Measurements from ENCODE around the gene COG7.
"Not testable (repeated sequence)": the region's sequence is repeated elsewhere in the genome, so short reads cannot be mapped to it uniquely, and the experiment has no call there.

The COG7 gene

DNA sequence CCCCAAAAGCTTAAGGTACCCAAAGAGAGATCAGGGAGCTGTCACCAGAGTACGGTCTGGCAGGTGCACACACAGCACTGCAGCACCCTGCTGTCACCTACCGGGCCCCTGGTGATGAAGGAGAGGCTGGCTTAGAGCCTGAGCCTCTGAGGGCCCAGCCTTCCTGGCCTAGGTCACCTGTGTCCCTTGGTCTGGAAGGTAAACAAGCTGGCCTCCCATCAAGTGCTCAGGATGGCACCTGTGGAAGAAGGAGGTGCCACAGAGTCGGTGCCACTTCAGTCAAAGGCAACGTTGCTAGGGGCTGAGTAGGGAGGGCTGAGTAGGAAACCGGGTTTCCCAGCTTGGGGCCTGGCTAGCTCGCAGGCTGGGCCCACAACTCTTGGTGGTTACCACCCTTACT, 70.7 kb downstream of the COG7 start:
- Histone ChIP-seq H2AFZ (ENCODE audit: low read length) (no peak overlapping the region), H3K27me3 (ENCODE audit: insufficient read depth, low read length, poor library complexity, severe bottlenecking) (no peaks in the 10 kb centered on the region), H3K4me3 (ENCODE audit: low read length, poor library complexity, severe bottlenecking) (no peak overlapping the region), H3K4me2 (ENCODE audit: low read depth, low read length, poor library complexity, severe bottlenecking) (no peak overlapping the region), H3K9me3 (ENCODE audit: insufficient read depth, low read depth, low read length) (no peaks in the 10 kb centered on the region), H3K36me3 (ENCODE audit: insufficient read depth, low read length) (no peaks in the 10 kb centered on the region), H3F3A (ENCODE audit: low read depth) (no peaks in the 10 kb centered on the region), H3K9me2 (replicated peaks; ENCODE audit: low read depth, low read length) (no peaks in the 10 kb centered on the region), H3K79me2 (ENCODE audit: insufficient read depth, low read length) (no peaks in the 10 kb centered on the region), H4K20me1 (ENCODE audit: insufficient read depth, low read length, poor library complexity, severe bottlenecking) (no peaks in the 10 kb centered on the region), H3K4me1 (ENCODE audit: insufficient read depth, low read length, poor library complexity, severe bottlenecking) (no peaks in the 10 kb centered on the region), H3K9ac (ENCODE audit: low read depth, low read length, poor library complexity, severe bottlenecking) (no peak overlapping the region)
- no peak for TF ChIP-seq EZH2phosphoT487 (IDR thresholded peaks at IDR 0.05; ENCODE audit: borderline replicate concordance)
- TF ChIP-seq, protein P1, sequence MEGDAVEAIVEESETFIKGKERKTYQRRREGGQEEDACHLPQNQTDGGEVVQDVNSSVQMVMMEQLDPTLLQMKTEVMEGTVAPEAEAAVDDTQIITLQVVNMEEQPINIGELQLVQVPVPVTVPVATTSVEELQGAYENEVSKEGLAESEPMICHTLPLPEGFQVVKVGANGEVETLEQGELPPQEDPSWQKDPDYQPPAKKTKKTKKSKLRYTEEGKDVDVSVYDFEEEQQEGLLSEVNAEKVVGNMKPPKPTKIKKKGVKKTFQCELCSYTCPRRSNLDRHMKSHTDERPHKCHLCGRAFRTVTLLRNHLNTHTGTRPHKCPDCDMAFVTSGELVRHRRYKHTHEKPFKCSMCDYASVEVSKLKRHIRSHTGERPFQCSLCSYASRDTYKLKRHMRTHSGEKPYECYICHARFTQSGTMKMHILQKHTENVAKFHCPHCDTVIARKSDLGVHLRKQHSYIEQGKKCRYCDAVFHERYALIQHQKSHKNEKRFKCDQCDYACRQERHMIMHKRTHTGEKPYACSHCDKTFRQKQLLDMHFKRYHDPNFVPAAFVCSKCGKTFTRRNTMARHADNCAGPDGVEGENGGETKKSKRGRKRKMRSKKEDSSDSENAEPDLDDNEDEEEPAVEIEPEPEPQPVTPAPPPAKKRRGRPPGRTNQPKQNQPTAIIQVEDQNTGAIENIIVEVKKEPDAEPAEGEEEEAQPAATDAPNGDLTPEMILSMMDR (conservative IDR thresholded peaks at IDR 0.05; ENCODE audit: low read length): no peak

DNA sequence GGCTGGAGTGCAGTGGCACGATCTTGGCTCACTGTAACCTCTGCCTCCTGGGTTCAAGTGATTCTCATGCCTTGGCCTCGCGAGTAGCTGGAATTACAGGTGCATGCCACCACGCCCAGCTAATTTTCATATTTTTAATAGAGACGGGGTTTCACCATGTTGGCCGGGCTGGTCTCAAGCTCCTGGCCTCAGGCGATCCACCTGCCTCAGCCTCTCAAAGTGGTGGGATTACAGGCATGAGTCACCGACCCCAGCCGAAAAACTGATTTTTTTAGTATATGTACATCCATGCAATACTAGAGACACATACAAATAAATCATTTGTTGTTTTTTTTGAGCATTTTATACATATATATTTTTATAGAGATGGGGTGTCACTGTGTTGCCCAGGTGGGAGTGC, 71.3 kb downstream of the COG7 start:
- not testable (repeated sequence) for H3K36me3 ChIP-seq (ENCODE audit: insufficient read depth, low read length); H3K4me2 ChIP-seq (ENCODE audit: low read depth, low read length, poor library complexity, severe bottlenecking); H2AFZ ChIP-seq (ENCODE audit: low read length); H4K20me1 ChIP-seq (ENCODE audit: insufficient read depth, low read length, poor library complexity, severe bottlenecking); H3K4me1 ChIP-seq (ENCODE audit: insufficient read depth, low read length, poor library complexity, severe bottlenecking); H3K79me2 ChIP-seq (ENCODE audit: insufficient read depth, low read length); H3K9ac ChIP-seq (ENCODE audit: low read depth, low read length, poor library complexity, severe bottlenecking); H3K27me3 ChIP-seq (ENCODE audit: insufficient read depth, low read length, poor library complexity, severe bottlenecking); H3K9me3 ChIP-seq (ENCODE audit: insufficient read depth, low read depth, low read length); H3F3A ChIP-seq (ENCODE audit: low read depth); H3K4me3 ChIP-seq (ENCODE audit: low read length, poor library complexity, severe bottlenecking); H3K9me2 ChIP-seq (replicated peaks; ENCODE audit: low read depth, low read length)

DNA sequence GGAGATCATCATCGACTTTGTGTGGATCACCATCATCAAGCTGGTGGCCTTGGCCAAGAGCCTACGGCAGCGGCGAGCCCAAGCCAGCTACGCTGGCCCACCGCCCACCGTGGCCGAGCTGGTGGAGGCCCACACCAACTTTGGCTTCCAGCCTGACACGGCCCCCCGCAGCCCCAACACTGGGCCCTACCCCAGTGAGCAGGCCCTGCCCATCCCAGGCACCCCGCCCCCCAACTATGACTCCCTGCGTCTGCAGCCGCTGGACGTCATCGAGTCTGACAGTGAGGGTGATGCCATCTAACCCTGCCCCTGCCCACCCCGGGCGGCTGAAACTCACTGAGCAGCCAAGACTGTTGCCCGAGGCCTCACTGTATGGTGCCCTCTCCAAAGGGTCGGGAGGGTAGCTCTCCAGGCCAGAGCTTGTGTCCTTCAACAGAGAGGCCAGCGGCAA, 72.5 kb downstream of the COG7 start:
- no peaks in the 10 kb centered on the region for H3K9me2 ChIP-seq (replicated peaks; ENCODE audit: low read depth, low read length)
- no peak overlapping the region for H3K9ac ChIP-seq (ENCODE audit: low read depth, low read length, poor library complexity, severe bottlenecking)
- H3K36me3 ChIP-seq (ENCODE audit: insufficient read depth, low read length): no peaks in the 10 kb centered on the region
- TF ChIP-seq, protein P1 (conservative IDR thresholded peaks at IDR 0.05; ENCODE audit: low read length): no peak
- no peak for TF ChIP-seq EZH2phosphoT487 (IDR thresholded peaks at IDR 0.05; ENCODE audit: borderline replicate concordance)
- H3K4me1 ChIP-seq (ENCODE audit: insufficient read depth, low read length, poor library complexity, severe bottlenecking): no peaks in the 10 kb centered on the region
- no peaks in the 10 kb centered on the region for H3F3A ChIP-seq (ENCODE audit: low read depth)
- no peaks in the 10 kb centered on the region for H4K20me1 ChIP-seq (ENCODE audit: insufficient read depth, low read length, poor library complexity, severe bottlenecking)
- H3K79me2 ChIP-seq (ENCODE audit: insufficient read depth, low read length): no peaks in the 10 kb centered on the region
- H3K4me3 ChIP-seq (ENCODE audit: low read length, poor library complexity, severe bottlenecking): no peak overlapping the region
- no peaks in the 10 kb centered on the region for H3K27me3 ChIP-seq (ENCODE audit: insufficient read depth, low read length, poor library complexity, severe bottlenecking)
- no peaks in the 10 kb centered on the region for H3K9me3 ChIP-seq (ENCODE audit: insufficient read depth, low read depth, low read length)
- H3K4me2 ChIP-seq (ENCODE audit: low read depth, low read length, poor library complexity, severe bottlenecking): no peak overlapping the region
- H2AFZ ChIP-seq (ENCODE audit: low read length): no peak overlapping the region

DNA sequence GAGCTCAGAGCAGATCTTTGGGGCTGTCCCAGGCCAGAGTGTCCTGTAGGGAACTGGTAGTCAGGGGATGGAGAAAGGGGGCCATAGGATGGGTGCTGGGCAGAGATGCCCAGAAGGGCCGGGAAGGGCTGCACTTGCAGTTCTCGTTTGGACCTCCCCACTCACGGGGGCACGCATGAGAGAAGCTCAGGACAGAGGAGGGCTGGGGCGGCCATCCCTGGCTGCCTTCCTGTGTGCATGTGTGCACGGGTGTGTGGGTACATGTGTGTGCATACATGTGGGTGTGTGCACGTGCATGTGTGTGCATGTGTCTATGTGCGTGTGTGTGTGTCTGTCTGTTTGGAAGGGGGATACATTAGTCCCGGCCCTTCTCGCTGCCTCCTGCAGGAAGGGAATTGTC, 73.3 kb downstream of the COG7 start:
- H3K4me2 ChIP-seq (ENCODE audit: low read depth, low read length, poor library complexity, severe bottlenecking): no peak overlapping the region
- no peaks in the 10 kb centered on the region for H3K36me3 ChIP-seq (ENCODE audit: insufficient read depth, low read length)
- H2AFZ ChIP-seq (ENCODE audit: low read length): no peak overlapping the region
- H3F3A ChIP-seq (ENCODE audit: low read depth): no peaks in the 10 kb centered on the region
- no peaks in the 10 kb centered on the region for H3K9me3 ChIP-seq (ENCODE audit: insufficient read depth, low read depth, low read length)
- no peaks in the 10 kb centered on the region for H4K20me1 ChIP-seq (ENCODE audit: insufficient read depth, low read length, poor library complexity, severe bottlenecking)
- TF ChIP-seq, protein P1 (conservative IDR thresholded peaks at IDR 0.05; ENCODE audit: low read length): no peak
- no peak for TF ChIP-seq EZH2phosphoT487 (IDR thresholded peaks at IDR 0.05; ENCODE audit: borderline replicate concordance)
- no peak overlapping the region for H3K9ac ChIP-seq (ENCODE audit: low read depth, low read length, poor library complexity, severe bottlenecking)
- H3K4me3 ChIP-seq (ENCODE audit: low read length, poor library complexity, severe bottlenecking): no peak overlapping the region
- no peaks in the 10 kb centered on the region for H3K9me2 ChIP-seq (replicated peaks; ENCODE audit: low read depth, low read length)
- H3K79me2 ChIP-seq (ENCODE audit: insufficient read depth, low read length): no peaks in the 10 kb centered on the region
- no peaks in the 10 kb centered on the region for H3K27me3 ChIP-seq (ENCODE audit: insufficient read depth, low read length, poor library complexity, severe bottlenecking)
- H3K4me1 ChIP-seq (ENCODE audit: insufficient read depth, low read length, poor library complexity, severe bottlenecking): no peaks in the 10 kb centered on the region

All from Loucy (cell line).